ENCODE measurements around the gene HAPLN2.
A peak's percentile ranks its signal among the peaks of the same experiment; 100 is the strongest.
"Not testable (repeated sequence)": the region's sequence is repeated elsewhere in the genome, so short reads cannot be mapped to it uniquely, and the experiment has no call there.

The HAPLN2 gene

GRCh38 chr1:156622581-156623297, 3.5 kb downstream of the HAPLN2 start:
- no peak for DNase-seq (ENCODE audit: low read depth)

GRCh38 chr1:156623946-156624813, 5.0 kb downstream of the HAPLN2 start:
- DNase-seq (ENCODE audit: low read depth), result peak; percentile 71

DNA sequence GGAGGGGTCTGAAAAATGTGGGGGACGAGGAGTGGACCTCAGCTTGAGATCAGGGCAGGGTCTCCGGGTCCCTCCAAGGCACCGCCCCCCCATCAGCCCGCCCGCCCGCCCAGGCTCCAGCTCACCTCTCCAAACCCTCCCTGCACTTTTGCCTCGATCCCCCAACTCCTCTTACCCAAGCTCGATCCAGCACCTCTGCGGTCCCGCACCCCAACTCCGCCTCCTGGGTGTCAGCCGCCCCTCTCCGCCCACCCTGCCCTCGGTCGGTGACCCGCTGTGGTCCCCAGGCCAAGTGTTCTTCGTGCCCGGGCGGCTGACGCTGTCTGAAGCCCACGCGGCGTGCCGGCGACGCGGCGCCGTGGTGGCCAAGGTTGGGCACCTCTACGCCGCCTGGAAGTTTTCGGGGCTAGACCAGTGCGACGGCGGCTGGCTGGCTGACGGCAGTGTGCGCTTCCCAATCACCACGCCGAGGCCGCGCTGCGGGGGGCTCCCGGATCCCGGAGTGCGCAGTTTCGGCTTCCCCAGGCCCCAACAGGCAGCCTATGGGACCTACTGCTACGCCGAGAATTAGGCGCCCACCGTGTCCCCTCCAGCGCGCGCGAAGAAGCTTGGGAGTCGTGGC, 5.7 kb downstream of the HAPLN2 start:
- DNase-seq (ENCODE audit: low read depth), result no peak

GRCh38 chr1:156625436-156626078, 6.3 kb downstream of the HAPLN2 start:
- peak; percentile 60 for DNase-seq (ENCODE audit: low read depth)

- no peak for DNase-seq (ENCODE audit: low read depth)
Measured at GRCh38 chr1:156626079-156626438, 6.8 kb downstream of the HAPLN2 start.

GRCh38 chr1:156627313-156627880, 8.2 kb downstream of the HAPLN2 start:
- DNase-seq (ENCODE audit: low read depth), result peak; percentile 73

GRCh38 chr1:156629823-156630449, 10.7 kb downstream of the HAPLN2 start:
- no peak for DNase-seq (ENCODE audit: low read depth)

DNA sequence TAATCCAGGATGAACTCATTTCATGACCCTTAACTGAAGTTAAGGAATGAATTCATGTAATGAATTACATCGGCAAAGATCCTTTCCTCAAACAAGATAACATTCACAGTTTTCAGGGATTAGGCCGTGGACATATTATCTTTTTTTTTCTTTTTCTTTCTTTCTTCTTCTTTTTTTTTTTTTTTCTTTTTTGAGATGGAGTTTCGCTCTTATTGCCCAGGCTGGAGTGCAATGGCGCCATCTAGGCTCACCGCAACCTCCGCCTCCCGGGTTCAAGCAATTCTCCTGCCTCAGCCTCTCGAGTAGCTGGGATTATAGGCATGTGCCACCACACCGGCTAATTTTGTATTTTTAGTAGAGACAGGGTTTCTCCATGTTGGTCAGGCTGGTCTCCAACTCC, 11.9 kb downstream of the HAPLN2 start:
- not testable (repeated sequence) for DNase-seq (ENCODE audit: low read depth)

DNA sequence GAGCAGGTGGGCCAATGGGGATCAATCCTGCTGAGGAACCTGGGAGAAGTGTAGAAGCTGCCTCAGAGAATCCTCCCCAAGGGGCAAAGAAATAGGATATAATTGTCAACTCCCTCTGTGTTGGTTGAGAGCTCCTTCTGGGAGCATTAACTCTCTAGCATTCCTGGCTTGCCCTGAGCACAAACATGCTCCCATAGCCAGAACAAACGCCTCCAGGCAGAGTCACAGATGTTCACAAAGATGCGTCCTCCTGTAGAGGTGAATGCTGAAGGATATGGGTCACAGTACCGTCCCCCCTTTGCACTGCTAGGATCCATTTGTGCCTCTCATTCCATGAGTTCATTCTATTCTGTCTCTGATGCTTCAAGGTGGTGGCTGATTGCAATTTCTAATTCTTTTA, 13.1 kb downstream of the HAPLN2 start:
- no peak for DNase-seq (ENCODE audit: low read depth)

DNA sequence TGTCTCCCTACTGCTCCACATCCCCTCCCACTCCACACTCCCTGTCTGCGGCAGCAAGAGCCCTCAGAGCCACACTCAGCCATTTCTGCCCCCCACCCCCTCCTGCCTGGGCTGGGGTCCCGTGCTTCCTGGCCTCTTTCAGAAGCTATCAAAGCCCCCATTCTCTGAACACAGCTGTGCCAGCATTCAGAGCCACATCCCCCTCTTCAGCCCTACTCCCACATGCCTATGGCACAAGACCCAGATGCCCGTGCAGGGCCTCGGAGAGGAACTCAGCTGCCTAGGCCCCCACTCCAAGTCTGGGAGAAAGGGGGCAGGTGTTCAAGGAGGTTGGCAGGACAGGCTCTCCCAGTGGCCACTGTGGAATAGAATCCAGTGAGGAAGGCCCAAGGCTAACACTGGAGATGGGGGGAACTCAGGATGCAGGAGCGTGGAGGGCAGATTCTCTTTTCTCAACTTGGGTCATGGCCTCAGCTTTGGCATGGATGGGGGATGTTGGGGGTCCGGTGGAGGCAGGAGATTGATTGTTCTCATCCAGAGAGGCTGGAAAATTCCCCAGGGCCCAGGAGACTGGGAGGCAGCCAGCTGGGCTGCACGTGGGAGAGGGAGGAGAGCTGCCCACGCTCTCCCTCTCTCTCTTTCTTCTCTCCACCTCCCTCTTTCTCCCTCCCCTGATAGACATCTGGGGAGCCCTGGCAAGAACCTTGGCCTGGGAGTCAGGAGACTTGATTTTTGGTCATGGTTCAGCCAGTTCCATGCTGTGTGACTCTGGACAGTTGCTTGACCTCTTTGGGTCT, 19.2 kb downstream of the HAPLN2 start:
- DNase-seq (ENCODE audit: low read depth), result no peak

GRCh38 chr1:156639601-156640101, 20.4 kb downstream of the HAPLN2 start:
- DNase-seq (ENCODE audit: low read depth), result peak; percentile 63

GRCh38 chr1:156640842-156641706, 21.9 kb downstream of the HAPLN2 start:
- DNase-seq (ENCODE audit: low read depth), result no peak

GRCh38 chr1:156641761-156642264, 22.6 kb downstream of the HAPLN2 start, which contains the start of gene BCAN:
Gene BCAN (plus strand): TSS chr1:156642117. CDS start chr1:156646055, 3,938 bp downstream.
- DNase-seq (ENCODE audit: low read depth), result no peak

- DNase-seq (ENCODE audit: low read depth), result no peak
Measured at GRCh38 chr1:156642265-156643048, 23.2 kb downstream of the HAPLN2 start.

- DNase-seq (ENCODE audit: low read depth), result no peak
Measured at GRCh38 chr1:156643049-156643777, 24.0 kb downstream of the HAPLN2 start.

GRCh38 chr1:156643778-156644092, 24.5 kb downstream of the HAPLN2 start:
- DNase-seq (ENCODE audit: low read depth), result no peak

DNA sequence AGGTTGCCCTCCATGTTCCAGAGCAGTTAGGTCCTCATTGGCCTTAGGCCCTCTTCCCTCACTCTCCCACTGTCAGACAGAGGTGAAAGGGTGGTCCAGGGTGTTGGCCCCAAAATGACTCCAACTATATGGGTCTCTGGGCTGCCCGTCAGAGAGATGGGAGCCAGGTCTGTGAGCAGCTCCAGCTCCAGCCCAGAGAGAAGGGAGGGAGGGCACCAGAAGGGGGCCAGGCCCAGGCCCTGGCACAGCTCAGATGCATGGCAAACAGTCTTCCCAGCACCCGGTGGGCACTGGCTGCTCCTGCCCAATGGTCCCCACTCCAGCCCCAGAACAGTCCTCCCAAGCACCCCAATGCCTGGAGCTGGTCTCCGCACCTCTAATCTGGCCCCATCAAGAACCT, 24.9 kb downstream of the HAPLN2 start:
- DNase-seq (ENCODE audit: low read depth), result no peak

- DNase-seq (ENCODE audit: low read depth), result no peak
Measured at GRCh38 chr1:156644640-156645039, 25.4 kb downstream of the HAPLN2 start.

Measured in ELR (cell line).